HCT116 (cell line): ENCODE results near the gene NACC2. TPM values are rescaled to one million over a fixed set of nuclear protein-coding genes. Genes with fewer than 3 reads are reported as not detected.
A peak's percentile ranks its signal among the peaks of the same experiment; 100 is the strongest.

ENCODE experiments used
- ATAC-seq: fragments of 200-7000 bp; cut with Tn5 transposase; 2 replicates; pipeline ENCODE4 v1.9.1; 2020; ENCODE audit warnings: mild to moderate bottlenecking, moderate library complexity
- BruUV-seq: library from RNA; stranded (reverse); fragments of 400-500 nt; replicated peaks from 2 replicates; lab custom pipeline; 2021; lab: Mats Ljungman, UMichigan
- CTCF ChIA-PET: fragments of 300-600 bp; sonication (Branson Sonifier 250); formaldehyde crosslinking; loops from one replicate; lab custom pipeline; 2021; ENCODE audit warnings: antibody characterized with exemption; lab: Charles Lee
- POLR2A ChIA-PET: fragments of 300-600, 350-600 bp; sonication (Branson Sonifier 250); formaldehyde crosslinking; loops from one replicate; lab custom pipeline; 2021; ENCODE audit warnings: antibody characterized with exemption; lab: Charles Lee
- RAD21 ChIA-PET, 2 experiments: fragments of 300-600 bp; sonication (Branson Sonifier 250); formaldehyde crosslinking; loops; one replicate each; lab custom pipeline; 2023; ENCODE audit warnings: low total read pairs in 2 of 2; ENCODE audit not compliant: uncharacterized antibody in 2 of 2, unreplicated experiment in 2 of 2, low non-redundant PET in 1 of 2; lab: Charles Lee
- DNase-seq: peaks from one replicate; pipeline ENCODE4 v3.0.0-alpha.2; 2010; ENCODE audit warnings: low read depth, low spot score
- H2AFZ ChIP-seq: fragments of 200-600 bp; shearing (Covaris generic), sonication (generic); 2 replicates; pipeline ENCODE4 v1.6.1; 2017; ENCODE audit warnings: low read depth, mixed run types, mixed read lengths, antibody characterized with exemption, low read length; ENCODE audit not compliant: poor library complexity, severe bottlenecking
- H3K27ac ChIP-seq: 2 replicates; pipeline ENCODE4 v1.5.1; 2012; ENCODE audit warnings: low read depth, low read length
- H3K27me3 ChIP-seq: fragments of 200-600 bp; sonication (generic); 2 replicates; pipeline ENCODE4 v1.6.1; 2016; ENCODE audit warnings: mixed run types, low read length, mixed read lengths; ENCODE audit not compliant: insufficient read depth
- H3K36me3 ChIP-seq, 2 experiments: fragments of 200-500 bp in 1 of 2; fragments of 200-600 bp in 1 of 2; sonication (Bioruptor generic) in 1 of 2; sonication (generic) in 1 of 2; 2 replicates each; pipeline versions ENCODE4 v1.5.1 to v1.6.1; 2014 to 2016; ENCODE audit warnings: low read length in 2 of 2, inconsistent platforms in 1 of 2, mixed read lengths in 1 of 2, mixed run types in 1 of 2; ENCODE audit not compliant: insufficient read depth in 2 of 2, control insufficient read depth in 1 of 2
- H3K4me1 ChIP-seq, 2 experiments: fragments of 200-600 bp in 1 of 2; sonication (generic) in 1 of 2; 2 replicates each; pipeline versions ENCODE4 v1.5.1 to v1.6.1; 2012 to 2017; ENCODE audit warnings: low read length in 2 of 2, inconsistent platforms in 1 of 2, mild to moderate bottlenecking in 1 of 2, mixed read lengths in 1 of 2, mixed run types in 1 of 2, moderate library complexity in 1 of 2; ENCODE audit not compliant: insufficient read depth in 2 of 2, control insufficient read depth in 1 of 2
- H3K4me2 ChIP-seq: fragments of 200-600 bp; sonication (generic); 2 replicates; pipeline ENCODE4 v1.6.1; 2017; ENCODE audit warnings: mixed run types, low read length, mixed read lengths
- H3K4me3 ChIP-seq, 2 experiments: fragments of 200-600 bp in 1 of 2; sonication (generic) in 1 of 2; replicated peaks in 1 of 2; 2 replicates each; pipeline ENCODE4 v1.5.1; 2011 to 2016; ENCODE audit warnings: low read length in 2 of 2, control low read depth in 1 of 2, low read depth in 1 of 2, mild to moderate bottlenecking in 1 of 2, mixed read lengths in 1 of 2, mixed run types in 1 of 2
- H3K79me2 ChIP-seq: fragments of 200-600 bp; sonication (generic); 2 replicates; pipeline ENCODE4 v1.6.1; 2017; ENCODE audit warnings: mild to moderate bottlenecking, mixed run types, low read length, moderate library complexity, mixed read lengths; ENCODE audit not compliant: insufficient read depth
- H3K9ac ChIP-seq: fragments of 200-600 bp; sonication (generic); 2 replicates; pipeline ENCODE4 v1.6.1; 2016; ENCODE audit warnings: low read length, mixed read lengths
- H3K9me2 ChIP-seq: fragments of 200-600 bp; sonication (generic), shearing (Covaris generic); 2 replicates; pipeline ENCODE4 v1.6.1; 2017; ENCODE audit warnings: mixed run types, mild to moderate bottlenecking, moderate library complexity; ENCODE audit not compliant: insufficient read depth
- H3K9me3 ChIP-seq, 2 experiments: fragments of 200-500 bp in 1 of 2; fragments of 200-600 bp in 1 of 2; sonication (Bioruptor generic) in 1 of 2; sonication (generic) in 1 of 2; 2 replicates each; pipeline ENCODE4 v1.6.1; 2014 to 2017; ENCODE audit warnings: low read length in 2 of 2, mixed read lengths in 2 of 2, inconsistent platforms in 1 of 2, low read depth in 1 of 2, mild to moderate bottlenecking in 1 of 2, mixed run types in 1 of 2, moderate library complexity in 1 of 2; ENCODE audit not compliant: control insufficient read depth in 1 of 2, insufficient read depth in 1 of 2
- H4K20me1 ChIP-seq: fragments of 200-600 bp; sonication (generic), shearing (Covaris generic); 2 replicates; pipeline ENCODE4 v1.6.1; 2017; ENCODE audit warnings: mixed run types, mild to moderate bottlenecking, moderate library complexity; ENCODE audit not compliant: insufficient read depth
- ATF3 ChIP-seq: IDR thresholded peaks from 2 replicates; pipeline ENCODE4 v1.6.1; 2012
- EZH2phosphoT487 ChIP-seq: fragments of 200-600 bp; IDR thresholded peaks from 2 replicates; pipeline ENCODE4 v1.6.1; 2018; ENCODE audit warnings: antibody characterized with exemption, borderline replicate concordance
- MAX ChIP-seq: IDR thresholded peaks from 2 replicates; pipeline ENCODE4 v1.6.1; 2012
- POLR2A ChIP-seq: IDR thresholded peaks from 2 replicates; pipeline ENCODE4 v1.7.0; 2011; ENCODE audit warnings: borderline replicate concordance; ENCODE audit not compliant: insufficient read depth, insufficient read length; ENCODE audit errors: extremely low read depth
- TCF7L2 ChIP-seq: IDR thresholded peaks from 2 replicates; pipeline ENCODE4 v1.7.0; 2011; ENCODE audit warnings: borderline replicate concordance, inconsistent platforms; ENCODE audit not compliant: insufficient read depth, insufficient read length; ENCODE audit errors: extremely low read depth
- intact Hi-C: fragments of 100-400 bp; cut with micrococcal nuclease; formaldehyde crosslinking; loops from 2 replicates; pipeline ENCODE4 v1.10.0; 2022
- total RNA-seq: library from RNA; stranded (reverse); gene quantifications from one replicate; pipeline ENCODE4 v1.2.1, GENCODE V29; 2021; ENCODE audit not compliant: unreplicated experiment
- TF ChIP-seq, protein P1 (sequence below): IDR thresholded peaks from 2 replicates; pipeline ENCODE4 v1.6.1; 2012; ENCODE audit warnings: low read depth
- TF ChIP-seq, protein P2 (sequence below): IDR thresholded peaks from 2 replicates; pipeline ENCODE4 v1.6.1; 2011; ENCODE audit warnings: mild to moderate bottlenecking, low read length, moderate library complexity; ENCODE audit not compliant: insufficient replicate concordance; ENCODE audit errors: extremely low read depth

The NACC2 gene
- total RNA-seq, 1 experiment from 2014 or later = 27.8 TPM

- Histone ChIP-seq H3K9ac (no peak overlapping the region), H3K36me3 (no peaks in the 10 kb centered on the region), H3K9me2 (no peaks in the 10 kb centered on the region), H3K9me3 (no peaks in the 10 kb centered on the region), H3K4me2 (peak overlapping the region; percentile 33; the same call in 1 of the 2 replicates), H2AFZ (no peak overlapping the region), H4K20me1 (no peaks in the 10 kb centered on the region), H3K79me2 (no peaks in the 10 kb centered on the region), H3K27ac (no peak overlapping the region), H3K4me3 (no peak overlapping the region), H3K4me1 (peaks cover 6 to 19% of the 10 kb centered on the region in 2 experiments; a peak in 3 of 4 replicates), H3K27me3 (no peaks in the 10 kb centered on the region)
- no TSS peak for BruUV-seq
- no peak for DNase-seq
- RAD21 ChIA-PET = interaction anchor here in 1 of 2 experiments (1.1 kb wide), 1 partner anchor 170 kb away, joined by 3 read pairs; no protein-coding TSS in a partner anchor
- CTCF ChIA-PET = interaction anchor here (1.2 to 1.9 kb wide), 7 partner anchors 10 to 176 kb away, joined by 3 to 7 read pairs (median 4); partner anchors contain the start of gene UBAC1
- intact Hi-C loops = loop anchor here (5.0 kb wide), 1 partner anchor 170 kb away; no protein-coding TSS in a partner anchor
- POLR2A ChIA-PET = no interaction called here
- TF ChIP-seq MAX (no peak), EZH2phosphoT487 (no peak), ATF3 (no peak), TCF7L2 (no peak), POLR2A (no peak)
- TF ChIP-seq, protein P1, sequence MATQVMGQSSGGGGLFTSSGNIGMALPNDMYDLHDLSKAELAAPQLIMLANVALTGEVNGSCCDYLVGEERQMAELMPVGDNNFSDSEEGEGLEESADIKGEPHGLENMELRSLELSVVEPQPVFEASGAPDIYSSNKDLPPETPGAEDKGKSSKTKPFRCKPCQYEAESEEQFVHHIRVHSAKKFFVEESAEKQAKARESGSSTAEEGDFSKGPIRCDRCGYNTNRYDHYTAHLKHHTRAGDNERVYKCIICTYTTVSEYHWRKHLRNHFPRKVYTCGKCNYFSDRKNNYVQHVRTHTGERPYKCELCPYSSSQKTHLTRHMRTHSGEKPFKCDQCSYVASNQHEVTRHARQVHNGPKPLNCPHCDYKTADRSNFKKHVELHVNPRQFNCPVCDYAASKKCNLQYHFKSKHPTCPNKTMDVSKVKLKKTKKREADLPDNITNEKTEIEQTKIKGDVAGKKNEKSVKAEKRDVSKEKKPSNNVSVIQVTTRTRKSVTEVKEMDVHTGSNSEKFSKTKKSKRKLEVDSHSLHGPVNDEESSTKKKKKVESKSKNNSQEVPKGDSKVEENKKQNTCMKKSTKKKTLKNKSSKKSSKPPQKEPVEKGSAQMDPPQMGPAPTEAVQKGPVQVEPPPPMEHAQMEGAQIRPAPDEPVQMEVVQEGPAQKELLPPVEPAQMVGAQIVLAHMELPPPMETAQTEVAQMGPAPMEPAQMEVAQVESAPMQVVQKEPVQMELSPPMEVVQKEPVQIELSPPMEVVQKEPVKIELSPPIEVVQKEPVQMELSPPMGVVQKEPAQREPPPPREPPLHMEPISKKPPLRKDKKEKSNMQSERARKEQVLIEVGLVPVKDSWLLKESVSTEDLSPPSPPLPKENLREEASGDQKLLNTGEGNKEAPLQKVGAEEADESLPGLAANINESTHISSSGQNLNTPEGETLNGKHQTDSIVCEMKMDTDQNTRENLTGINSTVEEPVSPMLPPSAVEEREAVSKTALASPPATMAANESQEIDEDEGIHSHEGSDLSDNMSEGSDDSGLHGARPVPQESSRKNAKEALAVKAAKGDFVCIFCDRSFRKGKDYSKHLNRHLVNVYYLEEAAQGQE = no peak
- TF ChIP-seq, protein P2, sequence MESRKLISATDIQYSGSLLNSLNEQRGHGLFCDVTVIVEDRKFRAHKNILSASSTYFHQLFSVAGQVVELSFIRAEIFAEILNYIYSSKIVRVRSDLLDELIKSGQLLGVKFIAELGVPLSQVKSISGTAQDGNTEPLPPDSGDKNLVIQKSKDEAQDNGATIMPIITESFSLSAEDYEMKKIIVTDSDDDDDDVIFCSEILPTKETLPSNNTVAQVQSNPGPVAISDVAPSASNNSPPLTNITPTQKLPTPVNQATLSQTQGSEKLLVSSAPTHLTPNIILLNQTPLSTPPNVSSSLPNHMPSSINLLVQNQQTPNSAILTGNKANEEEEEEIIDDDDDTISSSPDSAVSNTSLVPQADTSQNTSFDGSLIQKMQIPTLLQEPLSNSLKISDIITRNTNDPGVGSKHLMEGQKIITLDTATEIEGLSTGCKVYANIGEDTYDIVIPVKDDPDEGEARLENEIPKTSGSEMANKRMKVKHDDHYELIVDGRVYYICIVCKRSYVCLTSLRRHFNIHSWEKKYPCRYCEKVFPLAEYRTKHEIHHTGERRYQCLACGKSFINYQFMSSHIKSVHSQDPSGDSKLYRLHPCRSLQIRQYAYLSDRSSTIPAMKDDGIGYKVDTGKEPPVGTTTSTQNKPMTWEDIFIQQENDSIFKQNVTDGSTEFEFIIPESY = no peak
- TF ChIP-seq, all 23 proteins: peak for 0
- peak; percentile 17; the same call in 1 of the 2 replicates for ATAC-seq
Observed at GRCh38 chr9:136137321-136138265, 42.5 kb upstream of the NACC2 start.
